CD4-positive, CD25-positive, alpha-beta regulatory T cell (primary cell): ENCODE results near the gene C11orf16. TPM values are rescaled to one million over a fixed set of nuclear protein-coding genes. Genes with fewer than 3 reads are reported as not detected.

Experiments
- ATAC-seq, 2 donors: fragments of 150-1000 bp; cut with Tn5 transposase; one replicate each; pipeline ENCODE4 v1.10.0; 2021; ENCODE audit warnings: low read depth in 2 of 2, moderate number of reproducible peaks in 2 of 2, moderate library complexity in 1 of 2
- DNase-seq, 3 donors: peaks; one replicate each; pipeline versions ENCODE4 v3.0.0 to v3.0.0-alpha.2; 2012 to 2022; ENCODE audit warnings: mixed read lengths in 1 of 3
- H3K27ac ChIP-seq: one replicate; pipeline ENCODE4 v1.7.0; 2013; ENCODE audit warnings: mild to moderate bottlenecking, low read length; ENCODE audit not compliant: insufficient read depth, poor library complexity, severe bottlenecking
- H3K27me3 ChIP-seq: one replicate; pipeline ENCODE4 v1.7.0; 2013; ENCODE audit warnings: low read length; ENCODE audit not compliant: control insufficient read depth, insufficient read depth
- H3K36me3 ChIP-seq: one replicate; pipeline ENCODE4 v1.7.0; 2013; ENCODE audit warnings: mild to moderate bottlenecking, low read length, moderate library complexity; ENCODE audit not compliant: control insufficient read depth, insufficient read depth
- H3K4me1 ChIP-seq: 2 replicates; pipeline ENCODE4 v1.7.0; 2013; ENCODE audit warnings: mild to moderate bottlenecking, low read length; ENCODE audit not compliant: insufficient read depth, control insufficient read depth, poor library complexity, severe bottlenecking
- H3K4me3 ChIP-seq: one replicate; pipeline ENCODE4 v1.7.0; 2013; ENCODE audit warnings: low read depth, mild to moderate bottlenecking, low read length, moderate library complexity
- H3K9me3 ChIP-seq, 2 experiments: 1 replicate in 1 of 2; 2 replicates in 1 of 2; pipeline ENCODE4 v1.7.0; 2013; ENCODE audit warnings: low read length in 2 of 2, mild to moderate bottlenecking in 1 of 2, moderate library complexity in 1 of 2; ENCODE audit not compliant: control insufficient read depth in 2 of 2
- H3K27ac Mint-ChIP-seq, 3 donors: one replicate each; pipeline ENCODE4 v1.8.0; 2020 to 2022; ENCODE audit warnings: mild to moderate bottlenecking in 3 of 3, mixed read lengths in 3 of 3, moderate library complexity in 2 of 3
- H3K27me3 Mint-ChIP-seq: one replicate; pipeline ENCODE4 v1.8.0; 2022; ENCODE audit warnings: mild to moderate bottlenecking, mixed read lengths
- H3K36me3 Mint-ChIP-seq: one replicate; pipeline ENCODE4 v1.8.0; 2020; ENCODE audit warnings: mixed read lengths
- H3K4me1 Mint-ChIP-seq, 4 donors: one replicate each; pipeline ENCODE4 v1.8.0; 2020 to 2022; ENCODE audit warnings: mixed read lengths in 4 of 4, mild to moderate bottlenecking in 1 of 4
- H3K4me3 Mint-ChIP-seq, 4 donors: one replicate each; pipeline ENCODE4 v1.8.0; 2020 to 2022; ENCODE audit warnings: mild to moderate bottlenecking in 4 of 4, mixed read lengths in 4 of 4, moderate library complexity in 3 of 4
- H3K9me3 Mint-ChIP-seq, 7 donors: one replicate each; pipeline ENCODE4 v1.8.0; 2020 to 2022; ENCODE audit warnings: mixed read lengths in 7 of 7, mild to moderate bottlenecking in 3 of 7, moderate library complexity in 2 of 7
- polyA plus RNA-seq, 4 donors: library from polyadenylated mRNA; unstranded; fragments of 300-500 nt; fragmentation: Illumina TruSeq; gene quantifications; one replicate each; pipeline ENCODE4 v1.2.3, GENCODE V29; 2021
- total RNA-seq: library from RNA; stranded (reverse); gene quantifications from one replicate; pipeline ENCODE4 v1.2.3, GENCODE V29; 2022

Gene C11orf16
- total and polyA plus RNA-seq, 5 donors from 2014 or later, result 0.09 TPM; not detected in 4

GRCh38 chr11:8871962-8872361 lies 60.8 kb downstream of the C11orf16 start:
- H3K9me3 ChIP-seq, result no peaks in the 10 kb centered on the region
- Mint-ChIP-seq H3K4me1 (peaks cover 0 to 19% (median 4%) of the 10 kb centered on the region in 4 donors), H3K27ac (no peak overlapping the region), H3K36me3 (no peaks in the 10 kb centered on the region), H3K27me3 (peaks cover 55% of the 10 kb centered on the region), H3K4me3 (peak overlapping the region in 1 of 4 donors; percentile 56), H3K9me3 (peaks cover 0 to 1% (median 0%) of the 10 kb centered on the region in 7 donors)
- H3K4me3 ChIP-seq, result no peak overlapping the region
- H3K27me3 ChIP-seq, result peaks cover 24% of the 10 kb centered on the region
- ATAC-seq (no peak), DNase-seq (no peak)
- H3K4me1 ChIP-seq, result peaks cover 6% of the 10 kb centered on the region
- no peak overlapping the region for H3K27ac ChIP-seq
- no peaks in the 10 kb centered on the region for H3K36me3 ChIP-seq

GRCh38 chr11:8871171-8871775 lies 61.5 kb downstream of the C11orf16 start:
- H3K27me3 ChIP-seq, result peaks cover 24% of the 10 kb centered on the region
- peaks cover 61% of the 10 kb centered on the region for H3K27me3 Mint-ChIP-seq
- H3K4me3 ChIP-seq, result no peak overlapping the region
- no peak overlapping the region for H3K27ac Mint-ChIP-seq
- H3K36me3 ChIP-seq, result no peaks in the 10 kb centered on the region
- peak overlapping the region in 2 of 4 donors; percentile 56 to 67 for H3K4me3 Mint-ChIP-seq
- no peak overlapping the region for H3K27ac ChIP-seq
- ATAC-seq (no peak), DNase-seq (no peak)
- H3K4me1 ChIP-seq, result peaks cover 6% of the 10 kb centered on the region
- peaks cover 0 to 19% (median 4%) of the 10 kb centered on the region in 4 donors for H3K4me1 Mint-ChIP-seq
- peaks cover 0 to 1% (median 0%) of the 10 kb centered on the region in 7 donors for H3K9me3 Mint-ChIP-seq
- no peaks in the 10 kb centered on the region for H3K9me3 ChIP-seq
- no peaks in the 10 kb centered on the region for H3K36me3 Mint-ChIP-seq

- Histone ChIP-seq H3K27ac (no peak overlapping the region), H3K9me3 (no peaks in the 10 kb centered on the region), H3K4me1 (peaks cover 6% of the 10 kb centered on the region), H3K36me3 (no peaks in the 10 kb centered on the region), H3K27me3 (peaks cover 24% of the 10 kb centered on the region), H3K4me3 (no peak overlapping the region)
- no peak overlapping the region for H3K27ac Mint-ChIP-seq
- peak in 1 of 3 donors; percentile 33 for DNase-seq
- peaks cover 63% of the 10 kb centered on the region for H3K27me3 Mint-ChIP-seq
- peaks cover 0 to 1% (median 0%) of the 10 kb centered on the region in 7 donors for H3K9me3 Mint-ChIP-seq
- peak overlapping the region in 2 of 4 donors; percentile 29 to 59 for H3K4me3 Mint-ChIP-seq
- H3K36me3 Mint-ChIP-seq, result no peaks in the 10 kb centered on the region
- peaks cover 0 to 19% (median 4%) of the 10 kb centered on the region in 4 donors for H3K4me1 Mint-ChIP-seq
- ATAC-seq, result no peak
Observed at GRCh38 chr11:8870411-8871170, 62.2 kb downstream of the C11orf16 start.

Other genes starting within 250 kb of the C11orf16 start
- 15.9 TPM for gene AKIP1, start 21.8 kb downstream of the C11orf16 start, total RNA-seq
- 10 to 100 TPM; 31.0 to 43.7 (median 34.6) TPM for gene AKIP1, start 21.8 kb downstream of the C11orf16 start, polyA plus RNA-seq
- not detected for gene ASCL3, start 10.1 kb upstream of the C11orf16 start, total RNA-seq
- not detected for gene ASCL3, start 10.1 kb upstream of the C11orf16 start, polyA plus RNA-seq
- gene TMEM9B, start 31.5 kb upstream of the C11orf16 start, total RNA-seq, result 38.7 TPM
- 100 to 1,000 TPM; 105 to 147 (median 120) TPM for gene TMEM9B, start 31.5 kb upstream of the C11orf16 start, polyA plus RNA-seq
- 3.4 TPM for gene NRIP3, start 71.1 kb upstream of the C11orf16 start, total RNA-seq
- under 1 TPM in 3 of 4 donors, not detected in 1; 0.38 to 0.87 (median 0.39) TPM for gene NRIP3, start 71.1 kb upstream of the C11orf16 start, polyA plus RNA-seq
- not detected for gene SCUBE2, start 158.7 kb upstream of the C11orf16 start, total RNA-seq
- gene SCUBE2, start 158.7 kb upstream of the C11orf16 start, polyA plus RNA-seq, result not detected